Measurements from ENCODE around the gene ESD. TPM values are rescaled to one million over a fixed set of nuclear protein-coding genes. Genes with fewer than 3 reads are reported as not detected.
"Not testable (repeated sequence)": the region's sequence is repeated elsewhere in the genome, so short reads cannot be mapped to it uniquely, and the experiment has no call there.

Gene ESD
- total RNA-seq, 3 donors from 2014 or later = 110 to 151 (median 118) TPM

DNA sequence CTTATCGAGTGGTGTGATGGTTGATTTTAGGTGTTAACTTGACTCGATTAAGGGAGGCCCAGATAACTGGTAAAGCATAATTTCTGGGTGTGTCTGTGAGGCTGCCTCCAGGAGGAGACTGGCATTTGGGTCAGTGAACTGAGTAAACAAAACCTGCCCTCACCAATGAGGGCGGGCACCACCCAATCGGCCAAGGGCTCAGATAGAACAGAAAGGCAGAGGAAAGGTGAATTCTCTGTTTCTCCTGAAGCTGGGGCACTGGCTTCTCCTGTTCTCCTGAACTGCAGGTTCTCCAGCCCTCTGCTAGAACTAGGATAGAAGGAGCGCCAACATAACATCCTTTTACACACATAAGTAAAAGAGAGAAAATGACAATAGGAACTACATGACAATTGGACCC is 35.1 kb downstream of the ESD start:
- no peaks in the 10 kb centered on the region for H3K9me3 ChIP-seq
- H3K27me3 ChIP-seq = no peaks in the 10 kb centered on the region
- no peak overlapping the region for H3K27ac ChIP-seq
- H3K4me1 ChIP-seq = no peaks in the 10 kb centered on the region
- TF ChIP-seq POLR2AphosphoS5 (IDR thresholded peaks at IDR 0.05) (no peak), POLR2A (IDR thresholded peaks at IDR 0.05) (no peak)
- TF ChIP-seq, protein P1, sequence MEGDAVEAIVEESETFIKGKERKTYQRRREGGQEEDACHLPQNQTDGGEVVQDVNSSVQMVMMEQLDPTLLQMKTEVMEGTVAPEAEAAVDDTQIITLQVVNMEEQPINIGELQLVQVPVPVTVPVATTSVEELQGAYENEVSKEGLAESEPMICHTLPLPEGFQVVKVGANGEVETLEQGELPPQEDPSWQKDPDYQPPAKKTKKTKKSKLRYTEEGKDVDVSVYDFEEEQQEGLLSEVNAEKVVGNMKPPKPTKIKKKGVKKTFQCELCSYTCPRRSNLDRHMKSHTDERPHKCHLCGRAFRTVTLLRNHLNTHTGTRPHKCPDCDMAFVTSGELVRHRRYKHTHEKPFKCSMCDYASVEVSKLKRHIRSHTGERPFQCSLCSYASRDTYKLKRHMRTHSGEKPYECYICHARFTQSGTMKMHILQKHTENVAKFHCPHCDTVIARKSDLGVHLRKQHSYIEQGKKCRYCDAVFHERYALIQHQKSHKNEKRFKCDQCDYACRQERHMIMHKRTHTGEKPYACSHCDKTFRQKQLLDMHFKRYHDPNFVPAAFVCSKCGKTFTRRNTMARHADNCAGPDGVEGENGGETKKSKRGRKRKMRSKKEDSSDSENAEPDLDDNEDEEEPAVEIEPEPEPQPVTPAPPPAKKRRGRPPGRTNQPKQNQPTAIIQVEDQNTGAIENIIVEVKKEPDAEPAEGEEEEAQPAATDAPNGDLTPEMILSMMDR (IDR thresholded peaks at IDR 0.05) = no peak
- H3K36me3 ChIP-seq = no peaks in the 10 kb centered on the region
- no peak for DNase-seq (ENCODE audit: low spot score in 2 of 2)
- H3K4me3 ChIP-seq = no peak overlapping the region
- intact Hi-C loops (cut with DNase I; ENCODE audit: low total_unique reads) = no loop called here

DNA sequence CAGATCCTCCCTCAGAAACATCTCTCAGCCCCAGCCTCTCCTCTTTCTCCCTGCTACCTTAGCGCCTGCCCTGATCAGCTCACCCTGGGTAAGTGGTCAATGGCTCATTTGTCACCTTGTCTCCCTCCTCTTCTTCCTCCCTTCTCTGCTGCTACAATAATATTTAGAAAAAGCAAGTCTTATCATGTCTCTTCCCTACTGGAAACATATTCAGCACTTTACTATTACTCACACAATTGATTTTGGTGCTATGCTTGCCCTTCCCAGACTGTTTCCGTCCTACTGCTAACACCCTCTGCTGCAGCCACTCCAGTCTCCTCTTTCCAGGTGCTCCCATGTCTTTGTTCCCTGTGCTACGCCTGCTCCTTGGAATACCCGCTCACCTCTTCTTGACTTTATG is 35.8 kb downstream of the ESD start:
- intact Hi-C loops (cut with DNase I; ENCODE audit: low total_unique reads) = no loop called here
- Histone ChIP-seq H3K36me3 (no peaks in the 10 kb centered on the region), H3K9me3 (no peaks in the 10 kb centered on the region), H3K27ac (no peak overlapping the region), H3K27me3 (no peaks in the 10 kb centered on the region), H3K4me3 (no peak overlapping the region), H3K4me1 (no peaks in the 10 kb centered on the region)
- TF ChIP-seq POLR2A (IDR thresholded peaks at IDR 0.05) (no peak), POLR2AphosphoS5 (IDR thresholded peaks at IDR 0.05) (no peak)
- TF ChIP-seq, protein P1 (IDR thresholded peaks at IDR 0.05) = no peak
- DNase-seq (ENCODE audit: low spot score in 2 of 2) = no peak

DNA sequence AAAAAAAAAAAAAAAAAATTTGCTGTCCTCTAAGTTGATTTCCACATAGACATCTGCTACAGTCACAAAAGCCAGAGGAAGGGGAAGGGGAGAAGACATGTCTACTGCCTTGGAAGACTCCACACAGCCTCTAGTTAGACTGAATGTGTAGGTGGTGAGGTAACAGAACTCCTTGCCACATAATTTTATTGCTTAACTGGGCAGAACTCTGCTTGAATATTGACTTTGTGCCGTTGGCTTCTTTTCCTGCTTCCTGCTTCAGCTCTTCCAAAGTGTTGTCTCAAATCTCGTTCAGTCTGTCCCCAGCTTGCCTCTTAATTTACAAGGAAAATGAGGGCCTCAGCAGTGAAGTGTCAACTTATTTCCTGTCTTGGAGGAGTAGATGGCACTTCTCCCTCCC is 37.1 kb downstream of the ESD start:
- no peaks in the 10 kb centered on the region for H3K27me3 ChIP-seq
- TF ChIP-seq, protein P1 (IDR thresholded peaks at IDR 0.05) = no peak
- TF ChIP-seq POLR2AphosphoS5 (IDR thresholded peaks at IDR 0.05) (peak in 1 of 3 donors; percentile 28), POLR2A (IDR thresholded peaks at IDR 0.05) (no peak)
- peak overlapping the region; percentile 52 to 56 for H3K27ac ChIP-seq
- intact Hi-C loops (cut with DNase I; ENCODE audit: low total_unique reads) = no loop called here
- DNase-seq (ENCODE audit: low spot score in 2 of 2) = no peak
- H3K4me3 ChIP-seq = no peak overlapping the region
- no peaks in the 10 kb centered on the region for H3K9me3 ChIP-seq
- H3K4me1 ChIP-seq = no peaks in the 10 kb centered on the region
- H3K36me3 ChIP-seq = no peaks in the 10 kb centered on the region

DNA sequence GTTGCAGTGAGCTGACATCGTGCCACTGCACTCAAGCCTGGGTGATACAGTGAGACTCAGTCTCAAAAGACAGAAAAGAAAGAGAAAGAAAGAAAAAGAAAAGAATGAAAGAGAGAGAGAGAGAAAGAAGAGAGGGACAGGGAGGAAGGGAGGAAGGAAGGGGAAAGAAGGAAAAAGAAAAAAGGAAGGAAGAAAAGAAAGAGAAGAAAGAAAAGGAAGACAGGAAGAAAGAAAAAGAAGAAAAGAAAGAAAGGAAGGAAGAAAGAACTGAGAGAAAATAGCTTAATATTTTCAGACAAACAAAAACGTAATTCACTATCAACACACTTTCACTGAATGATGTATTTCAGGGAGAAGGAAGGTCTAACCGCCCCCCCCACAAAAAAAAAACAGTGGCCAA is 39.3 kb downstream of the ESD start:
- TF ChIP-seq POLR2AphosphoS5 (IDR thresholded peaks at IDR 0.05) (no peak), POLR2A (IDR thresholded peaks at IDR 0.05) (no peak)
- TF ChIP-seq, protein P1 (IDR thresholded peaks at IDR 0.05) = no peak
- Histone ChIP-seq H3K4me1 (no peaks in the 10 kb centered on the region), H3K27ac (no peak overlapping the region)

DNA sequence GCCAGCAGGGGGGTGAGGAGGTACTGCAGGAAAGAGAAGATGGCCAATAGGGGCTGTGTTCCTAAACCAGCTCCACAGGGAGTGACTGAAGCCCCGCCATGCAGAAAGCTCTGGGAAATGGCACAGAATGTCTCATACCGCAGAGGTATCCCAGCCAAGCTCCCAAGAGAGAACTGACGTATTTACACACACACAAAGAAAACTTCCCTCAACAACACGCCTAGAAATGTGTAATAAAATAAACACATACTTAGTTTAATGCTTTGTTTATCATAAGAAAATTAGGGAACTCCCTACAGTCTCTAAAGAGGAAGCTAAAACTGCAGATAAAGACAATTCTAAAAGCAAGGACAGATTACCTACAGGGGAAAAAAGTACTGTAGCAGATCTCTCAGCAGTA is 40.0 kb downstream of the ESD start:
- Histone ChIP-seq H3K4me1 (no peaks in the 10 kb centered on the region), H3K4me3 (no peak overlapping the region), H3K36me3 (no peaks in the 10 kb centered on the region), H3K9me3 (no peaks in the 10 kb centered on the region), H3K27me3 (no peaks in the 10 kb centered on the region), H3K27ac (no peak overlapping the region)
- no peak for TF ChIP-seq POLR2AphosphoS5 (IDR thresholded peaks at IDR 0.05)
- TF ChIP-seq, protein P1 (IDR thresholded peaks at IDR 0.05) = no peak
- TF ChIP-seq POLR2A (IDR thresholded peaks at IDR 0.05) = no peak
- intact Hi-C loops (cut with DNase I; ENCODE audit: low total_unique reads) = no loop called here
- no peak for DNase-seq (ENCODE audit: low spot score in 2 of 2)

More for the DNA sequence above, 39.3 kb downstream of the ESD start:
- intact Hi-C loops (cut with DNase I; ENCODE audit: low total_unique reads) = no loop called here
- Histone ChIP-seq H3K27me3 (no peaks in the 10 kb centered on the region), H3K9me3 (no peaks in the 10 kb centered on the region), H3K36me3 (no peaks in the 10 kb centered on the region), H3K4me3 (no peak overlapping the region)
- DNase-seq (ENCODE audit: low spot score in 2 of 2) = no peak

DNA sequence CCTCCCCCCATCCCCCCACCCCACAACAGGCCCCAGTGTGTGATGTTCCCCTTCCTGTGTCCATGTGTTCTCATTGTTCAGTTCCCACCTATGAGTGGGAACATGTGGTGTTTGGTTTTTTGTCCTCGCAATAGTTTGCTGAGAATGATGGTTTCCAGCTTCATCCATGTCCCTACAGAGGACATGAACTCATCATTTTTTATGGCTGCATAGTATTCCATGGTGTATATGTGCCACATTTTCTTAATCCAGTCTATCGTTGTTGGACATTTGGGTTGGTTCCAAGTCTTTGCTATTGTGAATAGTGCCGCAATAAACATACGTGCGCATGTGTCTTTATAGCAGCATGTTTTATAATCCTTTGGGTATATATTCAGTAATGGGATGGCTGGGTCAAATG is 41.5 kb downstream of the ESD start:
- H3K36me3 ChIP-seq; H3K9me3 ChIP-seq; H3K27me3 ChIP-seq; intact Hi-C loops (cut with DNase I; ENCODE audit: low total_unique reads); H3K4me3 ChIP-seq; H3K27ac ChIP-seq; DNase-seq (ENCODE audit: low spot score in 2 of 2); H3K4me1 ChIP-seq: not testable (repeated sequence)
